ENCODE data around the gene FAM200B.

Gene FAM200B

GRCh38 chr4:15658136-15658770, 23.4 kb upstream of the FAM200B start:
- TF ChIP-seq, protein P1, sequence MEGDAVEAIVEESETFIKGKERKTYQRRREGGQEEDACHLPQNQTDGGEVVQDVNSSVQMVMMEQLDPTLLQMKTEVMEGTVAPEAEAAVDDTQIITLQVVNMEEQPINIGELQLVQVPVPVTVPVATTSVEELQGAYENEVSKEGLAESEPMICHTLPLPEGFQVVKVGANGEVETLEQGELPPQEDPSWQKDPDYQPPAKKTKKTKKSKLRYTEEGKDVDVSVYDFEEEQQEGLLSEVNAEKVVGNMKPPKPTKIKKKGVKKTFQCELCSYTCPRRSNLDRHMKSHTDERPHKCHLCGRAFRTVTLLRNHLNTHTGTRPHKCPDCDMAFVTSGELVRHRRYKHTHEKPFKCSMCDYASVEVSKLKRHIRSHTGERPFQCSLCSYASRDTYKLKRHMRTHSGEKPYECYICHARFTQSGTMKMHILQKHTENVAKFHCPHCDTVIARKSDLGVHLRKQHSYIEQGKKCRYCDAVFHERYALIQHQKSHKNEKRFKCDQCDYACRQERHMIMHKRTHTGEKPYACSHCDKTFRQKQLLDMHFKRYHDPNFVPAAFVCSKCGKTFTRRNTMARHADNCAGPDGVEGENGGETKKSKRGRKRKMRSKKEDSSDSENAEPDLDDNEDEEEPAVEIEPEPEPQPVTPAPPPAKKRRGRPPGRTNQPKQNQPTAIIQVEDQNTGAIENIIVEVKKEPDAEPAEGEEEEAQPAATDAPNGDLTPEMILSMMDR (IDR thresholded peaks at IDR 0.05) = no peak

DNA sequence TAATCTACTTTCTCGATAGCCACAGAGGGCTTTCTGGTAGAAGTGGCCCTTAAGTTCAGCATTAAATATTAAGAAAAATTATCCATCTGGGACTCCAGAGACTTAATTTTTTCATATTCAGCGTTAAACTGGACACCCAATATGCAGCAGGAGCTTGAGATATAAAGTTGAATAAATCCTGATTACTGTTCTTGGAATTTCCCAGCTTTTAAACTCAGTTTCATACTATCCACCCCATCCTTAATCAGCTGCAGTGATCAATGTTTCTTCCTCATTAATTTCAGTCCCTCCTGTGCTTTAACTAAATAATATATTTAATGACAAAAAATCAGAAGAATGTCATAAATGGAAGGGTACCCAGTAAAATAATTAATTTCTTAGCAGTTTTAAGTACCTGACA, 22.8 kb upstream of the FAM200B start:
- TF ChIP-seq, protein P1 (IDR thresholded peaks at IDR 0.05) = no peak

GRCh38 chr4:15659768-15660570, 21.7 kb upstream of the FAM200B start:
- TF ChIP-seq, protein P1 (IDR thresholded peaks at IDR 0.05) = no peak

GRCh38 chr4:15665753-15666365, 15.8 kb upstream of the FAM200B start:
- TF ChIP-seq, protein P1 (IDR thresholded peaks at IDR 0.05) = no peak

DNA sequence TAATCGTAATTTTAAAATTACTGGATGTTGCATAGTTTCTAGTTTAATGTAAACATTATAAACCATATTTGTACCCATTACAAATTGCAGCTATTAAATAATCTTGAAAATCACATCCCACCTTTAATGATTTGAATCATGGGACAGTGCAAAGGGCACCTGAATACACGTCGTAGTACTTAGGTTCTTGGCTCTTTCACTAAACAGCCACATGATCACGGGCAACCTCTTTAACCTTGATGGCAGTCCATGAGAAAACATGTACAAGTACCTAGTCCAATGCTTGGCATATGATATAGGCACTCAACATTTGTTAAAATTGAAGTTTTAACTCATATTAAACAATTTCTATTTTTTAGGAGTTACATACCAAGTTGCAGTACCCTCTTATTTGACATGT, 14.6 kb upstream of the FAM200B start:
- TF ChIP-seq, protein P1 (IDR thresholded peaks at IDR 0.05) = no peak

GRCh38 chr4:15668566-15669435, 12.8 kb upstream of the FAM200B start:
- TF ChIP-seq, protein P1 (IDR thresholded peaks at IDR 0.05) = no peak

GRCh38 chr4:15670576-15670975, 11.1 kb upstream of the FAM200B start:
- TF ChIP-seq, protein P1 (IDR thresholded peaks at IDR 0.05) = no peak

Data from LNCAP (cell line).